Temporal lobe (tissue), 1 donor: ENCODE measurements around the gene METRNL. TPM values are rescaled to one million over a fixed set of nuclear protein-coding genes. Genes with fewer than 3 reads are reported as not detected.

Experiments used
- total RNA-seq: library from RNA; depleted of rRNA; stranded (reverse); fragments of >200 nt; gene quantifications from one replicate; pipeline ENCODE4 v1.2.3, GENCODE V29; 2014

The METRNL gene
- total RNA-seq, 1 donor from 2014 or later, result 33.2 TPM

Other genes with a start within 250 kb of the METRNL start
- not detected for gene ZNF750, start 239.6 kb upstream of the METRNL start, total RNA-seq